Vagina (tissue), 2 donors: ENCODE data around the gene ATR.

Source experiments
- CTCF ChIP-seq, 3 experiments: fragments of 450-650 bp in 2 of 3; fragments of 200-600 bp in 1 of 3; sonication (generic) in 1 of 3; IDR thresholded peaks; one replicate each; pipeline ENCODE4 v1.5.1; 2017 to 2019; ENCODE audit warnings: antibody characterized with exemption in 3 of 3, mild to moderate bottlenecking in 2 of 3, moderate library complexity in 2 of 3
- POLR2AphosphoS5 ChIP-seq, 2 donors: sonication (generic); formaldehyde crosslinking; IDR thresholded peaks; one replicate each; pipeline ENCODE4 v1.9.0; 2017; ENCODE audit warnings: antibody characterized with exemption in 2 of 2, mild to moderate bottlenecking in 2 of 2, low read depth in 1 of 2; ENCODE audit not compliant: insufficient read depth in 1 of 2

GRCh38 chr3:142577696-142578328 is 721 bp downstream of the ATR start:
- TF ChIP-seq CTCF (IDR thresholded peaks at IDR 0.05) (no peak), POLR2AphosphoS5 (IDR thresholded peaks at IDR 0.05; ENCODE audit: insufficient read depth in 1 of 2, low read depth in 1 of 2) (no peak)
